A673 (cell line): Measurements from ENCODE around the gene PTPRR.

Experiments
- CTCF ChIP-seq: fragments of 300-800, 200-600 bp; sonication (generic); conservative IDR thresholded peaks from 2 replicates; pipeline ENCODE4 v1.5.1; 2017; ENCODE audit warnings: low read depth, mild to moderate bottlenecking, antibody characterized with exemption, low read length, moderate library complexity, mixed read lengths
- EZH2 ChIP-seq: fragments of 200-600 bp; sonication (generic); IDR thresholded peaks from 2 replicates; pipeline ENCODE4 v1.6.1; 2017; ENCODE audit warnings: borderline replicate concordance, low read depth, mild to moderate bottlenecking, mixed read lengths, antibody characterized with exemption, low read length; ENCODE audit not compliant: poor library complexity, severe bottlenecking

- TF ChIP-seq CTCF (no peak), EZH2 (no peak)
Observed at GRCh38 chr12:70711831-70712230, 208.7 kb downstream of the PTPRR start.
